ENCODE measurements around the gene STEAP2. TPM values are rescaled to one million over a fixed set of nuclear protein-coding genes. Genes with fewer than 3 reads are reported as not detected.

STEAP2 gene
- total RNA-seq, 1 experiment from 2014 or later = 13.4 TPM

DNA sequence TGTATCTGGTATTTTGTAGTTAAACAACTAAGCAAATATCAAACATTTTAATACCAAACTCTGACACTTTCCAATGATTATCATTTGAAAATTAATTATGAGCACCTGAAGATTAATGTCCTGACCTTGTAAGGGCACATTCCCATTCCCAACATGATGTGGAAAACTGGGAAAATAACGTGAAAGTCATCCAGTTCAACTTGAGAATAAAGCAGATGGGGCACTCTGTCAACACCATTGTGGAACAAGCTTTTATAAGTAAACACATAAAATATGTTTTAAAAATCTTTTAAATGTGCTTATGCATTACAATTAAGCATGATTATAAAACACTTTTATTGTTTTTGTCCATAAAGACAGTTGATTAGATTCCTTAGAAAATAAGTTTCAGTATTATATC lies 14.1 kb downstream of the STEAP2 start (continued):
- TF ChIP-seq REST (IDR thresholded peaks at IDR 0.05; ENCODE audit: low read depth) = no peak
- TF ChIP-seq POLR2AphosphoS5 (IDR thresholded peaks at IDR 0.05; ENCODE audit: low read depth, low read length) = no peak
- no peak for TF ChIP-seq EGR1 (IDR thresholded peaks at IDR 0.05; ENCODE audit: low read depth)
- no peak for TF ChIP-seq ZFX (IDR thresholded peaks at IDR 0.05)
- no peak for TF ChIP-seq RAD21 (IDR thresholded peaks at IDR 0.05; ENCODE audit: low read depth)

DNA sequence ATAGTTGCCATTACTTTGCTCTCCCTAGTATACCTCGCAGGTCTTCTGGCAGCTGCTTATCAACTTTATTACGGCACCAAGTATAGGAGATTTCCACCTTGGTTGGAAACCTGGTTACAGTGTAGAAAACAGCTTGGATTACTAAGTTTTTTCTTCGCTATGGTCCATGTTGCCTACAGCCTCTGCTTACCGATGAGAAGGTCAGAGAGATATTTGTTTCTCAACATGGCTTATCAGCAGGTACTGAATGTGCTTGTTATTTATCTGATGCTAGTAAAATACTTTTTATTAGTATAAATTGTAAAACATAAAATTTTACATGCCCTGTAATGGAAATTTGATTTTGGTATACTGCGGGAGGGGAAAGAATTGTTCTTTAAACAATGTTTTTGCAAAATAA lies 15.7 kb downstream of the STEAP2 start:
- H3K79me2 ChIP-seq (ENCODE audit: insufficient read depth, low read length) = no peaks in the 10 kb centered on the region
- ChIA-PET POLR2A (no interaction called here), CTCF (no interaction called here), RAD21 (ENCODE audit: low non-redundant PET in 1 of 2, low total read pairs in 2 of 2, uncharacterized antibody in 2 of 2, unreplicated experiment in 2 of 2) (no interaction called here)
- H4K20me1 ChIP-seq (ENCODE audit: insufficient read depth) = no peaks in the 10 kb centered on the region
- no peaks in the 10 kb centered on the region for H3K27me3 ChIP-seq (ENCODE audit: insufficient read depth, low read length)
- H3K27ac ChIP-seq (ENCODE audit: low read depth, low read length) = no peak overlapping the region
- no peak overlapping the region for H3K4me2 ChIP-seq (ENCODE audit: low read length)
- no peaks in the 10 kb centered on the region for H3K36me3 ChIP-seq (ENCODE audit: control insufficient read depth in 1 of 2, insufficient read depth in 2 of 2, low read length in 2 of 2)
- intact Hi-C loops (cut with micrococcal nuclease) = no loop called here
- peaks cover 10 to 12% of the 10 kb centered on the region in 2 experiments for H3K4me1 ChIP-seq (ENCODE audit: control insufficient read depth in 1 of 2, insufficient read depth in 2 of 2, low read length in 2 of 2)
- no peaks in the 10 kb centered on the region for H3K9me2 ChIP-seq (ENCODE audit: insufficient read depth)
- ATAC-seq = no peak
- no peak for TF ChIP-seq ZNF274 (IDR thresholded peaks at IDR 0.05; ENCODE audit: low read depth, low read length)
- H3K4me3 ChIP-seq (replicated peaks in 1 of 2; ENCODE audit: low read depth in 1 of 2, low read length in 2 of 2) = no peak overlapping the region
- no peak for DNase-seq (ENCODE audit: low read depth, low spot score)
- H2AFZ ChIP-seq (ENCODE audit: low read depth, low read length, poor library complexity, severe bottlenecking) = no peak overlapping the region
- no peak overlapping the region for H3K9ac ChIP-seq (ENCODE audit: low read length)
- BruUV-seq (replicated peaks) = no TSS peak
- H3K9me3 ChIP-seq (ENCODE audit: control insufficient read depth in 1 of 2, insufficient read depth in 1 of 2, low read depth in 1 of 2, low read length in 2 of 2) = no peaks in the 10 kb centered on the region

All from HCT116 (cell line).